Endodermal cell (in vitro differentiated cells): ENCODE results near the gene THRA. TPM values are rescaled to one million over a fixed set of nuclear protein-coding genes. Genes with fewer than 3 reads are reported as not detected.

Experiments used
- DNase-seq: peaks from one replicate; pipeline ENCODE4 v3.0.0-alpha.2; 2017
- H3K27ac ChIP-seq: 2 replicates; pipeline ENCODE4 v1.5.1; 2013; ENCODE audit warnings: mild to moderate bottlenecking, low read depth, low read length, moderate library complexity
- H3K27me3 ChIP-seq: 2 replicates; pipeline ENCODE4 v1.6.1; 2013; ENCODE audit warnings: mild to moderate bottlenecking, low read length, moderate library complexity; ENCODE audit not compliant: insufficient read depth, control insufficient read depth, poor library complexity, severe bottlenecking
- H3K36me3 ChIP-seq: 2 replicates; pipeline ENCODE4 v1.7.0; 2013; ENCODE audit warnings: mild to moderate bottlenecking, low read length, moderate library complexity; ENCODE audit not compliant: control insufficient read depth, insufficient read depth
- H3K4me1 ChIP-seq: one replicate; pipeline ENCODE4 v1.7.0; 2013; ENCODE audit warnings: low read length; ENCODE audit not compliant: control insufficient read depth, insufficient read depth
- H3K4me3 ChIP-seq: 2 replicates; pipeline ENCODE4 v1.5.1; 2013; ENCODE audit warnings: mild to moderate bottlenecking, low read length, moderate library complexity
- H3K9ac ChIP-seq: 2 replicates; pipeline ENCODE4 v1.6.1; 2013; ENCODE audit warnings: mild to moderate bottlenecking, low read length, moderate library complexity; ENCODE audit not compliant: poor library complexity, severe bottlenecking; ENCODE audit errors: extremely low read depth
- H3K9me3 ChIP-seq: 2 replicates; pipeline ENCODE4 v1.6.1; 2013; ENCODE audit warnings: mild to moderate bottlenecking, low read length, moderate library complexity; ENCODE audit not compliant: control insufficient read depth
- H3K27ac Mint-ChIP-seq: 2 replicates; pipeline ENCODE4 v1.8.0; 2020; ENCODE audit warnings: mixed read lengths
- H3K27me3 Mint-ChIP-seq: 2 replicates; pipeline ENCODE4 v1.8.0; 2021; ENCODE audit warnings: mild to moderate bottlenecking, mixed read lengths; ENCODE audit not compliant: insufficient read depth
- H3K36me3 Mint-ChIP-seq: 2 replicates; pipeline ENCODE4 v1.8.0; 2020; ENCODE audit warnings: low read depth, mixed read lengths
- H3K4me1 Mint-ChIP-seq: 2 replicates; pipeline ENCODE4 v1.8.0; 2020; ENCODE audit warnings: mixed read lengths
- H3K4me3 Mint-ChIP-seq: 2 replicates; pipeline ENCODE4 v1.8.0; 2020; ENCODE audit warnings: mild to moderate bottlenecking, moderate library complexity, mixed read lengths
- H3K9me3 Mint-ChIP-seq: 2 replicates; pipeline ENCODE4 v1.8.0; 2020; ENCODE audit warnings: mild to moderate bottlenecking, mixed read lengths
- CTCF ChIP-seq: fragments of 200-600 bp; sonication (generic); conservative IDR thresholded peaks from 2 replicates; pipeline ENCODE4 v1.5.0; 2021; ENCODE audit warnings: antibody characterized with exemption, mild to moderate bottlenecking
- WGBS, 2 experiments: methylation state at CpG; one replicate each; pipeline versions ENCODE4 v1.1.5 to v1.1.7; 2013; ENCODE audit warnings: missing lambda C conversion rate in 2 of 2, mixed read lengths in 1 of 2; ENCODE audit not compliant: insufficient coverage in 1 of 2, insufficient read length in 1 of 2; 5-methylcytosine and 5-hydroxymethylcytosine counted together
- total RNA-seq, 2 donors: library from RNA; stranded (reverse); fragmentation: NEBNext Ultra II Directional in 1 of 2; extraction: Animal tissue kit (Norgen Biotek cat#: 25700) in 1 of 2; gene quantifications; 2 replicates in 1 of 2; 3 replicates in 1 of 2; pipeline ENCODE4 v1.2.1, GENCODE V29; 2021

Gene THRA
- total RNA-seq, 2 donors from 2014 or later = 12.7 to 14.4 TPM

- no peak for TF ChIP-seq CTCF
- Histone ChIP-seq H3K4me1 (no peaks in the 10 kb centered on the region), H3K36me3 (peaks cover 34% of the 10 kb centered on the region), H3K4me3 (no peak overlapping the region), H3K9ac (no peak overlapping the region), H3K27ac (no peak overlapping the region), H3K27me3 (no peaks in the 10 kb centered on the region), H3K9me3 (no peaks in the 10 kb centered on the region)
- WGBS, 2 experiments = 91 to 93% methylated on average over 9 to 19 of the region's 19 CpGs
- peak; percentile 30 for DNase-seq
- no peak overlapping the region for H3K27ac Mint-ChIP-seq
- H3K27me3 Mint-ChIP-seq = no peaks in the 10 kb centered on the region
- peaks cover 11% of the 10 kb centered on the region for H3K4me1 Mint-ChIP-seq
- peaks cover 57% of the 10 kb centered on the region for H3K36me3 Mint-ChIP-seq
- H3K9me3 Mint-ChIP-seq = no peaks in the 10 kb centered on the region
- no peak overlapping the region for H3K4me3 Mint-ChIP-seq
Measured at GRCh38 chr17:40022961-40023541, 39.7 kb upstream of the THRA start.

DNA sequence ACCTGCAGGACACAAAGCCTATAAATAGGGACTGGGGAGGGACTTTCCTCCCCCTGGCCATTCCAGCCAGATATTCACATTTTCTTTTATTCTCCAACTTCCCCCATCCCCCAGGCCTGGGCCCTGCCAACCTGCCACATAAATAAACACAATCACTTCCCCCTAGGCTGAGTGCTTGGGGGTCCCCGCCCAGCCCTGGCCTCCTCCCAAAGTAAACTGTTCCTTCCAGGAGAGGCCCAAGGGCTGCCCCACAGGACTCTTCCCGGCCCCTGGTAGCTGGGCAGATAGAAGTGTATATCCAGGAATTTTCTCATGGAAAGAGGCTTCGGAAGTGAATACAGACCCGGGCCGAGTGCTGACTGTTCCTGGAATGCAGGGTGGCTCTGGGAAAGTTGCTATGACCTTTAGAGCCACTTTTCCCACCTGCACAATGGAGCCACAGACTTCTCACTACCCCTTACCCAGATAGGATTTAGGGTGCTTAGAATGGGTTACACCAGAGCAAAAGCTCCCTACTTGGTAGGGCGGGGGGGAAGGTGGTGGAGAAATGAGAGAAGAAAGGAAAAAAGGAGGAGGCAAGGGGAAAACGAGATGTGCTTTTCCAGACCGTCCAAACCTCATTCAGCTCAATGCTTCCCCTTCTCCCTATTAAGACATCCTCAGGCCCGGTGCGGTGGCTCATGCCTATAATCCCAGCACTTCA is 39.0 kb upstream of the THRA start:
- no peak overlapping the region for H3K9ac ChIP-seq
- no peaks in the 10 kb centered on the region for H3K27me3 Mint-ChIP-seq

DNA sequence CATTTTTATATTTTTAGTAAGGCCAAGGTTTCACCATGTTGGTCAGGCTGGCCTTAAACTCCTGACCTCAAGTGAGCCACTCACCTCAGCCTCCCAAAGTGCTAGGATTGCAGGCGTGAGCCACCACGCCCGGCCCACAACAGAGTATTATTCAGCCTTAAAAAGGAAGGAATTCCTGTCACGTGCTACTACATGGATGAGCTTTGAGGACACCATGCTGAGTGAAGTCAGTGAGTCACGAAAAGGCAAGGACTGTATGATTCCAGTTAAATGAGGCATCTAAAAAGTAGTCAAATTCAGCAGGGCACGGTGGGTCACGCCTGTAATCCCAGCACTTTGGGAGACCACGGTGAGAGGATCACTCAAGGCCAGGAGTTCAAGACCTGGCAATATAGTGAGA is 37.9 kb upstream of the THRA start:
- Histone ChIP-seq H3K4me3 (no peak overlapping the region), H3K4me1 (no peaks in the 10 kb centered on the region), H3K9me3 (no peaks in the 10 kb centered on the region), H3K27ac (no peak overlapping the region), H3K36me3 (peaks cover 42% of the 10 kb centered on the region), H3K9ac (no peak overlapping the region), H3K27me3 (no peaks in the 10 kb centered on the region)
- Mint-ChIP-seq H3K4me1 (no peaks in the 10 kb centered on the region), H3K36me3 (peaks cover 66% of the 10 kb centered on the region), H3K27ac (no peak overlapping the region), H3K4me3 (no peak overlapping the region), H3K9me3 (no peaks in the 10 kb centered on the region), H3K27me3 (no peaks in the 10 kb centered on the region)
- DNase-seq = no peak
- WGBS, 2 experiments = 94 to 95% methylated on average over 8 of the region's 8 CpGs
- no peak for TF ChIP-seq CTCF

More for the DNA sequence above, 39.0 kb upstream of the THRA start:
- peaks cover 5% of the 10 kb centered on the region for H3K4me1 Mint-ChIP-seq
- H3K4me3 ChIP-seq = no peak overlapping the region
- H3K4me1 ChIP-seq = no peaks in the 10 kb centered on the region
- no peak overlapping the region for H3K27ac ChIP-seq
- peak; percentile 43 for DNase-seq
- no peak overlapping the region for H3K4me3 Mint-ChIP-seq
- no peaks in the 10 kb centered on the region for H3K9me3 Mint-ChIP-seq
- H3K27me3 ChIP-seq = no peaks in the 10 kb centered on the region
- no peaks in the 10 kb centered on the region for H3K9me3 ChIP-seq
- TF ChIP-seq CTCF = no peak
- H3K27ac Mint-ChIP-seq = no peak overlapping the region
- WGBS, 2 experiments = 92 to 98% methylated on average over 7 to 9 of the region's 10 CpGs
- peaks cover 38% of the 10 kb centered on the region for H3K36me3 ChIP-seq
- H3K36me3 Mint-ChIP-seq = peaks cover 63% of the 10 kb centered on the region
